HCT116 (cell line): ENCODE measurements around the gene CYP2A6. TPM values are rescaled to one million over a fixed set of nuclear protein-coding genes. Genes with fewer than 3 reads are reported as not detected.

ENCODE experiments used
- ATAC-seq: fragments of 200-7000 bp; cut with Tn5 transposase; 2 replicates; pipeline ENCODE4 v1.9.1; 2020; ENCODE audit warnings: mild to moderate bottlenecking, moderate library complexity
- BruUV-seq: library from RNA; stranded (reverse); fragments of 400-500 nt; replicated peaks from 2 replicates; lab custom pipeline; 2021; lab: Mats Ljungman, UMichigan
- CTCF ChIA-PET: fragments of 300-600 bp; sonication (Branson Sonifier 250); formaldehyde crosslinking; loops from one replicate; lab custom pipeline; 2021; ENCODE audit warnings: antibody characterized with exemption; lab: Charles Lee
- POLR2A ChIA-PET: fragments of 300-600, 350-600 bp; sonication (Branson Sonifier 250); formaldehyde crosslinking; loops from one replicate; lab custom pipeline; 2021; ENCODE audit warnings: antibody characterized with exemption; lab: Charles Lee
- RAD21 ChIA-PET, 2 experiments: fragments of 300-600 bp; sonication (Branson Sonifier 250); formaldehyde crosslinking; loops; one replicate each; lab custom pipeline; 2023; ENCODE audit warnings: low total read pairs in 2 of 2; ENCODE audit not compliant: uncharacterized antibody in 2 of 2, unreplicated experiment in 2 of 2, low non-redundant PET in 1 of 2; lab: Charles Lee
- DNase-seq: peaks from one replicate; pipeline ENCODE4 v3.0.0-alpha.2; 2010; ENCODE audit warnings: low read depth, low spot score
- H2AFZ ChIP-seq: fragments of 200-600 bp; shearing (Covaris generic), sonication (generic); 2 replicates; pipeline ENCODE4 v1.6.1; 2017; ENCODE audit warnings: low read depth, mixed run types, mixed read lengths, antibody characterized with exemption, low read length; ENCODE audit not compliant: poor library complexity, severe bottlenecking
- H3K27ac ChIP-seq: 2 replicates; pipeline ENCODE4 v1.5.1; 2012; ENCODE audit warnings: low read depth, low read length
- H3K27me3 ChIP-seq: fragments of 200-600 bp; sonication (generic); 2 replicates; pipeline ENCODE4 v1.6.1; 2016; ENCODE audit warnings: mixed run types, low read length, mixed read lengths; ENCODE audit not compliant: insufficient read depth
- H3K36me3 ChIP-seq, 2 experiments: fragments of 200-500 bp in 1 of 2; fragments of 200-600 bp in 1 of 2; sonication (Bioruptor generic) in 1 of 2; sonication (generic) in 1 of 2; 2 replicates each; pipeline versions ENCODE4 v1.5.1 to v1.6.1; 2014 to 2016; ENCODE audit warnings: low read length in 2 of 2, inconsistent platforms in 1 of 2, mixed read lengths in 1 of 2, mixed run types in 1 of 2; ENCODE audit not compliant: insufficient read depth in 2 of 2, control insufficient read depth in 1 of 2
- H3K4me1 ChIP-seq, 2 experiments: fragments of 200-600 bp in 1 of 2; sonication (generic) in 1 of 2; 2 replicates each; pipeline versions ENCODE4 v1.5.1 to v1.6.1; 2012 to 2017; ENCODE audit warnings: low read length in 2 of 2, inconsistent platforms in 1 of 2, mild to moderate bottlenecking in 1 of 2, mixed read lengths in 1 of 2, mixed run types in 1 of 2, moderate library complexity in 1 of 2; ENCODE audit not compliant: insufficient read depth in 2 of 2, control insufficient read depth in 1 of 2
- H3K4me2 ChIP-seq: fragments of 200-600 bp; sonication (generic); 2 replicates; pipeline ENCODE4 v1.6.1; 2017; ENCODE audit warnings: mixed run types, low read length, mixed read lengths
- H3K4me3 ChIP-seq, 2 experiments: fragments of 200-600 bp in 1 of 2; sonication (generic) in 1 of 2; replicated peaks in 1 of 2; 2 replicates each; pipeline ENCODE4 v1.5.1; 2011 to 2016; ENCODE audit warnings: low read length in 2 of 2, control low read depth in 1 of 2, low read depth in 1 of 2, mild to moderate bottlenecking in 1 of 2, mixed read lengths in 1 of 2, mixed run types in 1 of 2
- H3K79me2 ChIP-seq: fragments of 200-600 bp; sonication (generic); 2 replicates; pipeline ENCODE4 v1.6.1; 2017; ENCODE audit warnings: mild to moderate bottlenecking, mixed run types, low read length, moderate library complexity, mixed read lengths; ENCODE audit not compliant: insufficient read depth
- H3K9ac ChIP-seq: fragments of 200-600 bp; sonication (generic); 2 replicates; pipeline ENCODE4 v1.6.1; 2016; ENCODE audit warnings: low read length, mixed read lengths
- H3K9me2 ChIP-seq: fragments of 200-600 bp; sonication (generic), shearing (Covaris generic); 2 replicates; pipeline ENCODE4 v1.6.1; 2017; ENCODE audit warnings: mixed run types, mild to moderate bottlenecking, moderate library complexity; ENCODE audit not compliant: insufficient read depth
- H3K9me3 ChIP-seq, 2 experiments: fragments of 200-500 bp in 1 of 2; fragments of 200-600 bp in 1 of 2; sonication (Bioruptor generic) in 1 of 2; sonication (generic) in 1 of 2; 2 replicates each; pipeline ENCODE4 v1.6.1; 2014 to 2017; ENCODE audit warnings: low read length in 2 of 2, mixed read lengths in 2 of 2, inconsistent platforms in 1 of 2, low read depth in 1 of 2, mild to moderate bottlenecking in 1 of 2, mixed run types in 1 of 2, moderate library complexity in 1 of 2; ENCODE audit not compliant: control insufficient read depth in 1 of 2, insufficient read depth in 1 of 2
- H4K20me1 ChIP-seq: fragments of 200-600 bp; sonication (generic), shearing (Covaris generic); 2 replicates; pipeline ENCODE4 v1.6.1; 2017; ENCODE audit warnings: mixed run types, mild to moderate bottlenecking, moderate library complexity; ENCODE audit not compliant: insufficient read depth
- ATF3 ChIP-seq: IDR thresholded peaks from 2 replicates; pipeline ENCODE4 v1.6.1; 2012
- CBX3 ChIP-seq: IDR thresholded peaks from 2 replicates; pipeline ENCODE4 v1.6.1; 2012; ENCODE audit warnings: low read depth
- CEBPB ChIP-seq: IDR thresholded peaks from 2 replicates; pipeline ENCODE4 v1.6.1; 2012; ENCODE audit warnings: low read depth
- CTCF ChIP-seq, 3 experiments: fragments of 200-600 bp in 1 of 3; sonication (generic) in 1 of 3; IDR thresholded peaks in 2 of 3; conservative IDR thresholded peaks in 1 of 3; 2 replicates each; pipeline ENCODE4 v1.5.1; 2012 to 2017; ENCODE audit warnings: low read depth in 2 of 3, low read length in 2 of 3, antibody characterized with exemption in 1 of 3, borderline replicate concordance in 1 of 3, control low read depth in 1 of 3, mild to moderate bottlenecking in 1 of 3, mixed read lengths in 1 of 3, mixed run types in 1 of 3, moderate library complexity in 1 of 3; ENCODE audit not compliant: insufficient read depth in 1 of 3
- ELF1 ChIP-seq: IDR thresholded peaks from 2 replicates; pipeline ENCODE4 v1.6.1; 2012; ENCODE audit warnings: low read depth, borderline replicate concordance
- EZH2 ChIP-seq: fragments of 200-600 bp; sonication (generic); IDR thresholded peaks from 2 replicates; pipeline ENCODE4 v1.6.1; 2017; ENCODE audit warnings: antibody characterized with exemption, mixed run types
- FOSL1 ChIP-seq: IDR thresholded peaks from 2 replicates; pipeline ENCODE4 v1.6.1; 2012; ENCODE audit warnings: low read depth
- JUND ChIP-seq: IDR thresholded peaks from 2 replicates; pipeline ENCODE4 v1.6.1; 2012
- MAX ChIP-seq: IDR thresholded peaks from 2 replicates; pipeline ENCODE4 v1.6.1; 2012
- POLR2AphosphoS5 ChIP-seq: IDR thresholded peaks from 2 replicates; pipeline ENCODE4 v1.6.1; 2011; ENCODE audit warnings: mild to moderate bottlenecking, low read depth, low read length, moderate library complexity
- SIN3A ChIP-seq: IDR thresholded peaks from 2 replicates; pipeline ENCODE4 v1.6.1; 2012; ENCODE audit warnings: low read depth
- SRF ChIP-seq: IDR thresholded peaks from 2 replicates; pipeline ENCODE4 v1.6.1; 2012; ENCODE audit warnings: low read depth
- TCF7L2 ChIP-seq: IDR thresholded peaks from 2 replicates; pipeline ENCODE4 v1.7.0; 2011; ENCODE audit warnings: borderline replicate concordance, inconsistent platforms; ENCODE audit not compliant: insufficient read depth, insufficient read length; ENCODE audit errors: extremely low read depth
- YY1 ChIP-seq: IDR thresholded peaks from 2 replicates; pipeline ENCODE4 v1.6.1; 2011; ENCODE audit warnings: low read length, low read depth, moderate library complexity, mild to moderate bottlenecking; ENCODE audit not compliant: insufficient replicate concordance; ENCODE audit errors: extremely low read depth
- ZNF274 ChIP-seq: fragments of 200-500 bp; sonication (Bioruptor generic); IDR thresholded peaks from 2 replicates; pipeline ENCODE4 v1.6.1; 2014; ENCODE audit warnings: mild to moderate bottlenecking, low read depth, low read length, inconsistent platforms
- intact Hi-C: fragments of 100-400 bp; cut with micrococcal nuclease; formaldehyde crosslinking; loops from 2 replicates; pipeline ENCODE4 v1.10.0; 2022
- total RNA-seq: library from RNA; stranded (reverse); gene quantifications from one replicate; pipeline ENCODE4 v1.2.1, GENCODE V29; 2021; ENCODE audit not compliant: unreplicated experiment
- TF ChIP-seq, protein P1 (sequence below): IDR thresholded peaks from 2 replicates; pipeline ENCODE4 v1.6.1; 2011; ENCODE audit warnings: mild to moderate bottlenecking, low read length, moderate library complexity; ENCODE audit not compliant: insufficient replicate concordance; ENCODE audit errors: extremely low read depth
- TF ChIP-seq, protein P2 (sequence below): IDR thresholded peaks from 2 replicates; pipeline ENCODE4 v1.6.1; 2012; ENCODE audit warnings: low read depth

Gene CYP2A6
- total RNA-seq, 1 experiment from 2014 or later: 0.57 TPM

DNA sequence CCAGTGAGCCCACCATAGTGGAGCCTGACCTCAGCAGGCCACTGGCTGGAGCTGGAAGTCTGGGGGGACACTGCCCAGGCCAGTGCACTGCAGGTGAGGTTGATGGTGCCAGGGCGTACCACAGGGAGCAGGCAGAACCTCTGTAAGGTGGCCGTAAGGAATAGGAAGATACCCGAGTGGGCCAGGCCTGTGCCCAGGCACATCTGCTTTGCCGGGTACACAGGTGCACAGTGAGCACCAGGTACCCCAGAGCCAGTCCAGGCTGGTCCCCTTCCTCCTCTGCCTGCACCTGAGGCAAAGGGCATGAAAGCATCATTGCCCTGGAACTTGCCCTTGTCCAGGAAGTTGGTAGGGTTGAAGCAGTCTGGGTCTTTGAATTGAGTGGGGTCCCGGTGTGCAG, 41.8 kb downstream of the CYP2A6 start:
- no peak for DNase-seq
- Histone ChIP-seq H3K9me3 (no peaks in the 10 kb centered on the region), H4K20me1 (peaks cover 4% of the 10 kb centered on the region; the same call in 1 of the 2 replicates), H3K4me3 (no peak overlapping the region), H3K27me3 (no peaks in the 10 kb centered on the region), H3K9ac (no peak overlapping the region), H3K36me3 (peaks cover 10% of the 10 kb centered on the region in 2 experiments; a peak in 2 of 4 replicates), H2AFZ (no peak overlapping the region), H3K9me2 (no peaks in the 10 kb centered on the region), H3K4me1 (peaks cover 26 to 63% of the 10 kb centered on the region in 2 experiments), H3K27ac (no peak overlapping the region), H3K79me2 (peaks cover 45% of the 10 kb centered on the region), H3K4me2 (no peak overlapping the region)
- ChIA-PET POLR2A (no interaction called here), CTCF (interaction anchor here (2.1 kb wide), 1 partner anchor 146 kb away, joined by 23 read pairs; no protein-coding TSS in a partner anchor), RAD21 (interaction anchor here in 1 of 2 experiments (1.2 kb wide), 1 partner anchor 145 kb away, joined by 3 read pairs; no protein-coding TSS in a partner anchor)
- no peak for ATAC-seq
- intact Hi-C loops: no loop called here
- TF ChIP-seq FOSL1 (no peak), YY1 (no peak), SIN3A (no peak), MAX (no peak), POLR2AphosphoS5 (no peak), CBX3 (no peak), CEBPB (no peak), JUND (no peak), TCF7L2 (no peak), ELF1 (no peak), SRF (no peak), ZNF274 (no peak), EZH2 (no peak), CTCF (IDR thresholded peaks at IDR 0.05 in 2 of 3, conservative IDR thresholded peaks at IDR 0.05 in 1 of 3; ENCODE audit: borderline replicate concordance in 1 of 3, insufficient read depth in 1 of 3, low read depth in 2 of 3, low read length in 2 of 3) (no peak), ATF3 (no peak)
- TF ChIP-seq, protein P1, sequence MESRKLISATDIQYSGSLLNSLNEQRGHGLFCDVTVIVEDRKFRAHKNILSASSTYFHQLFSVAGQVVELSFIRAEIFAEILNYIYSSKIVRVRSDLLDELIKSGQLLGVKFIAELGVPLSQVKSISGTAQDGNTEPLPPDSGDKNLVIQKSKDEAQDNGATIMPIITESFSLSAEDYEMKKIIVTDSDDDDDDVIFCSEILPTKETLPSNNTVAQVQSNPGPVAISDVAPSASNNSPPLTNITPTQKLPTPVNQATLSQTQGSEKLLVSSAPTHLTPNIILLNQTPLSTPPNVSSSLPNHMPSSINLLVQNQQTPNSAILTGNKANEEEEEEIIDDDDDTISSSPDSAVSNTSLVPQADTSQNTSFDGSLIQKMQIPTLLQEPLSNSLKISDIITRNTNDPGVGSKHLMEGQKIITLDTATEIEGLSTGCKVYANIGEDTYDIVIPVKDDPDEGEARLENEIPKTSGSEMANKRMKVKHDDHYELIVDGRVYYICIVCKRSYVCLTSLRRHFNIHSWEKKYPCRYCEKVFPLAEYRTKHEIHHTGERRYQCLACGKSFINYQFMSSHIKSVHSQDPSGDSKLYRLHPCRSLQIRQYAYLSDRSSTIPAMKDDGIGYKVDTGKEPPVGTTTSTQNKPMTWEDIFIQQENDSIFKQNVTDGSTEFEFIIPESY: no peak
- TF ChIP-seq, protein P2, sequence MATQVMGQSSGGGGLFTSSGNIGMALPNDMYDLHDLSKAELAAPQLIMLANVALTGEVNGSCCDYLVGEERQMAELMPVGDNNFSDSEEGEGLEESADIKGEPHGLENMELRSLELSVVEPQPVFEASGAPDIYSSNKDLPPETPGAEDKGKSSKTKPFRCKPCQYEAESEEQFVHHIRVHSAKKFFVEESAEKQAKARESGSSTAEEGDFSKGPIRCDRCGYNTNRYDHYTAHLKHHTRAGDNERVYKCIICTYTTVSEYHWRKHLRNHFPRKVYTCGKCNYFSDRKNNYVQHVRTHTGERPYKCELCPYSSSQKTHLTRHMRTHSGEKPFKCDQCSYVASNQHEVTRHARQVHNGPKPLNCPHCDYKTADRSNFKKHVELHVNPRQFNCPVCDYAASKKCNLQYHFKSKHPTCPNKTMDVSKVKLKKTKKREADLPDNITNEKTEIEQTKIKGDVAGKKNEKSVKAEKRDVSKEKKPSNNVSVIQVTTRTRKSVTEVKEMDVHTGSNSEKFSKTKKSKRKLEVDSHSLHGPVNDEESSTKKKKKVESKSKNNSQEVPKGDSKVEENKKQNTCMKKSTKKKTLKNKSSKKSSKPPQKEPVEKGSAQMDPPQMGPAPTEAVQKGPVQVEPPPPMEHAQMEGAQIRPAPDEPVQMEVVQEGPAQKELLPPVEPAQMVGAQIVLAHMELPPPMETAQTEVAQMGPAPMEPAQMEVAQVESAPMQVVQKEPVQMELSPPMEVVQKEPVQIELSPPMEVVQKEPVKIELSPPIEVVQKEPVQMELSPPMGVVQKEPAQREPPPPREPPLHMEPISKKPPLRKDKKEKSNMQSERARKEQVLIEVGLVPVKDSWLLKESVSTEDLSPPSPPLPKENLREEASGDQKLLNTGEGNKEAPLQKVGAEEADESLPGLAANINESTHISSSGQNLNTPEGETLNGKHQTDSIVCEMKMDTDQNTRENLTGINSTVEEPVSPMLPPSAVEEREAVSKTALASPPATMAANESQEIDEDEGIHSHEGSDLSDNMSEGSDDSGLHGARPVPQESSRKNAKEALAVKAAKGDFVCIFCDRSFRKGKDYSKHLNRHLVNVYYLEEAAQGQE: no peak
- BruUV-seq: no TSS peak
